ENCODE data around the gene LDB3. TPM values are rescaled to one million over a fixed set of nuclear protein-coding genes. Genes with fewer than 3 reads are reported as not detected.

LDB3 gene
- total and polyA plus RNA-seq, 7 experiments from 2014 or later: 0.13 to 0.32 TPM; not detected in 5

GRCh38 chr10:86646532-86646931, 21.8 kb upstream of the LDB3 start:
- H3K4me3 ChIP-seq (ENCODE audit: low read length): no peak overlapping the region
- Mint-ChIP-seq H3K4me3 (no peak overlapping the region), H3K36me3 (peaks cover 0 to 6% (median 0%) of the 10 kb centered on the region in 5 donors), H3K27me3 (peaks cover 0 to 11% (median 6%) of the 10 kb centered on the region in 5 donors), H3K9me3 (peaks cover 0 to 12% (median 5%) of the 10 kb centered on the region in 11 donors), H3K4me1 (peaks cover 0 to 13% (median 0%) of the 10 kb centered on the region in 7 donors), H3K27ac (no peak overlapping the region)
- no peak overlapping the region for H3K27ac ChIP-seq (ENCODE audit: low read depth, low read length)
- no peaks in the 10 kb centered on the region for H3K9me3 ChIP-seq (ENCODE audit: control insufficient read depth in 2 of 3, low read length in 3 of 3)
- CTCF ChIA-PET: no interaction called here
- H3K4me1 ChIP-seq (ENCODE audit: control insufficient read depth in 2 of 2, insufficient read depth in 2 of 2, low read length in 2 of 2): no peaks in the 10 kb centered on the region
- H3K36me3 ChIP-seq (ENCODE audit: control insufficient read depth in 2 of 3, insufficient read depth in 3 of 3, low read length in 3 of 3): no peaks in the 10 kb centered on the region
- intact Hi-C loops (cut with micrococcal nuclease): no loop called here
- H3K27me3 ChIP-seq (ENCODE audit: control insufficient read depth in 2 of 2, insufficient read depth in 2 of 2, low read length in 2 of 2): no peaks in the 10 kb centered on the region
- DNase-seq (no peak), ATAC-seq (no peak)
- POLR2A ChIA-PET: no interaction called here

- intact Hi-C loops (cut with micrococcal nuclease): no loop called here
- H3K4me3 Mint-ChIP-seq: no peak overlapping the region
- no peak for ATAC-seq
- peaks cover 0 to 2% (median 0%) of the 10 kb centered on the region in 5 donors for H3K36me3 Mint-ChIP-seq
- H3K27ac Mint-ChIP-seq: no peak overlapping the region
- ChIA-PET POLR2A (no interaction called here), CTCF (interaction anchor here (0.6 kb wide), 1 partner anchor 52 kb away, joined by 5 read pairs; no protein-coding TSS in a partner anchor)
- peaks cover 0 to 8% (median 1%) of the 10 kb centered on the region in 11 donors for H3K9me3 Mint-ChIP-seq
- peaks cover 0 to 13% (median 0%) of the 10 kb centered on the region in 7 donors for H3K4me1 Mint-ChIP-seq
- peaks cover 0 to 7% (median 2%) of the 10 kb centered on the region in 5 donors for H3K27me3 Mint-ChIP-seq
- Histone ChIP-seq H3K4me3 (ENCODE audit: low read length) (no peak overlapping the region), H3K27me3 (ENCODE audit: control insufficient read depth in 2 of 2, insufficient read depth in 2 of 2, low read length in 2 of 2) (no peaks in the 10 kb centered on the region), H3K9me3 (ENCODE audit: control insufficient read depth in 2 of 3, low read length in 3 of 3) (no peaks in the 10 kb centered on the region), H3K4me1 (ENCODE audit: control insufficient read depth in 2 of 2, insufficient read depth in 2 of 2, low read length in 2 of 2) (no peaks in the 10 kb centered on the region), H3K36me3 (ENCODE audit: control insufficient read depth in 2 of 3, insufficient read depth in 3 of 3, low read length in 3 of 3) (no peaks in the 10 kb centered on the region), H3K27ac (ENCODE audit: low read depth, low read length) (no peak overlapping the region)
- no peak for DNase-seq
Observed at GRCh38 chr10:86646933-86647332, 21.4 kb upstream of the LDB3 start.

- Histone ChIP-seq H3K27me3 (ENCODE audit: control insufficient read depth in 2 of 2, insufficient read depth in 2 of 2, low read length in 2 of 2) (no peaks in the 10 kb centered on the region), H3K36me3 (ENCODE audit: control insufficient read depth in 2 of 3, insufficient read depth in 3 of 3, low read length in 3 of 3) (no peaks in the 10 kb centered on the region), H3K9me3 (ENCODE audit: control insufficient read depth in 2 of 3, low read length in 3 of 3) (no peaks in the 10 kb centered on the region), H3K4me3 (ENCODE audit: low read length) (no peak overlapping the region), H3K27ac (ENCODE audit: low read depth, low read length) (no peak overlapping the region), H3K4me1 (ENCODE audit: control insufficient read depth in 2 of 2, insufficient read depth in 2 of 2, low read length in 2 of 2) (no peaks in the 10 kb centered on the region)
- Mint-ChIP-seq H3K27me3 (no peaks in the 10 kb centered on the region), H3K36me3 (no peaks in the 10 kb centered on the region), H3K4me3 (no peak overlapping the region), H3K4me1 (peaks cover 0 to 13% (median 0%) of the 10 kb centered on the region in 7 donors), H3K9me3 (peaks cover 0 to 2% (median 0%) of the 10 kb centered on the region in 11 donors), H3K27ac (no peak overlapping the region)
- ATAC-seq (no peak), DNase-seq (no peak)
- ChIA-PET CTCF (interaction anchor here (0.6 kb wide), 1 partner anchor 53 kb away, joined by 5 read pairs; no protein-coding TSS in a partner anchor), POLR2A (no interaction called here)
- intact Hi-C loops (cut with micrococcal nuclease): no loop called here
Observed at GRCh38 chr10:86647773-86648703, 20.3 kb upstream of the LDB3 start.

GRCh38 chr10:86648704-86649427, 19.4 kb upstream of the LDB3 start:
- Histone ChIP-seq H3K9me3 (ENCODE audit: control insufficient read depth in 2 of 3, low read length in 3 of 3) (no peaks in the 10 kb centered on the region), H3K27me3 (ENCODE audit: control insufficient read depth in 2 of 2, insufficient read depth in 2 of 2, low read length in 2 of 2) (no peaks in the 10 kb centered on the region), H3K4me1 (ENCODE audit: control insufficient read depth in 2 of 2, insufficient read depth in 2 of 2, low read length in 2 of 2) (no peaks in the 10 kb centered on the region), H3K36me3 (ENCODE audit: control insufficient read depth in 2 of 3, insufficient read depth in 3 of 3, low read length in 3 of 3) (no peaks in the 10 kb centered on the region), H3K4me3 (ENCODE audit: low read length) (no peak overlapping the region), H3K27ac (ENCODE audit: low read depth, low read length) (no peak overlapping the region)
- Mint-ChIP-seq H3K36me3 (no peaks in the 10 kb centered on the region), H3K27me3 (no peaks in the 10 kb centered on the region), H3K27ac (no peak overlapping the region), H3K9me3 (no peaks in the 10 kb centered on the region), H3K4me1 (peaks cover 0 to 5% (median 0%) of the 10 kb centered on the region in 7 donors), H3K4me3 (no peak overlapping the region)
- ATAC-seq (no peak), DNase-seq (no peak)
- intact Hi-C loops (cut with micrococcal nuclease): no loop called here
- ChIA-PET POLR2A (no interaction called here), CTCF (interaction anchor here (0.6 kb wide), 1 partner anchor 1418 kb away, joined by 4 read pairs; no protein-coding TSS in a partner anchor)

- ChIA-PET POLR2A (no interaction called here), CTCF (interaction anchor here (0.6 kb wide), 1 partner anchor 1418 kb away, joined by 4 read pairs; no protein-coding TSS in a partner anchor)
- no peak for ATAC-seq
- no peak overlapping the region for H3K4me3 ChIP-seq (ENCODE audit: low read length)
- no peaks in the 10 kb centered on the region for H3K9me3 Mint-ChIP-seq
- H3K27me3 ChIP-seq (ENCODE audit: control insufficient read depth in 2 of 2, insufficient read depth in 2 of 2, low read length in 2 of 2): no peaks in the 10 kb centered on the region
- no peaks in the 10 kb centered on the region for H3K36me3 ChIP-seq (ENCODE audit: control insufficient read depth in 2 of 3, insufficient read depth in 3 of 3, low read length in 3 of 3)
- no peaks in the 10 kb centered on the region for H3K4me1 ChIP-seq (ENCODE audit: control insufficient read depth in 2 of 2, insufficient read depth in 2 of 2, low read length in 2 of 2)
- H3K4me3 Mint-ChIP-seq: no peak overlapping the region
- no peaks in the 10 kb centered on the region for H3K9me3 ChIP-seq (ENCODE audit: control insufficient read depth in 2 of 3, low read length in 3 of 3)
- no peak overlapping the region for H3K27ac ChIP-seq (ENCODE audit: low read depth, low read length)
- H3K27me3 Mint-ChIP-seq: no peaks in the 10 kb centered on the region
- peaks cover 0 to 5% (median 0%) of the 10 kb centered on the region in 7 donors for H3K4me1 Mint-ChIP-seq
- intact Hi-C loops (cut with micrococcal nuclease): no loop called here
- no peak for DNase-seq
- H3K36me3 Mint-ChIP-seq: no peaks in the 10 kb centered on the region
- H3K27ac Mint-ChIP-seq: no peak overlapping the region
Observed at GRCh38 chr10:86649471-86650150, 18.7 kb upstream of the LDB3 start.

- Mint-ChIP-seq H3K9me3 (no peaks in the 10 kb centered on the region), H3K27ac (no peak overlapping the region)
- DNase-seq: peak in 1 of 9 donors; percentile 13
Observed at GRCh38 chr10:86650151-86650550, 18.2 kb upstream of the LDB3 start.

More at GRCh38 chr10:86650151-86650550, 18.2 kb upstream of the LDB3 start:
- H3K4me1 Mint-ChIP-seq: peaks cover 0 to 5% (median 0%) of the 10 kb centered on the region in 7 donors
- Histone ChIP-seq H3K4me1 (ENCODE audit: control insufficient read depth in 2 of 2, insufficient read depth in 2 of 2, low read length in 2 of 2) (no peaks in the 10 kb centered on the region), H3K36me3 (ENCODE audit: control insufficient read depth in 2 of 3, insufficient read depth in 3 of 3, low read length in 3 of 3) (no peaks in the 10 kb centered on the region), H3K4me3 (ENCODE audit: low read length) (no peak overlapping the region), H3K9me3 (ENCODE audit: control insufficient read depth in 2 of 3, low read length in 3 of 3) (no peaks in the 10 kb centered on the region), H3K27ac (ENCODE audit: low read depth, low read length) (no peak overlapping the region), H3K27me3 (ENCODE audit: control insufficient read depth in 2 of 2, insufficient read depth in 2 of 2, low read length in 2 of 2) (no peaks in the 10 kb centered on the region)
- H3K36me3 Mint-ChIP-seq: no peaks in the 10 kb centered on the region
- CTCF ChIA-PET: no interaction called here
- no peak for ATAC-seq
- no peaks in the 10 kb centered on the region for H3K27me3 Mint-ChIP-seq
- POLR2A ChIA-PET: no interaction called here
- intact Hi-C loops (cut with micrococcal nuclease): no loop called here
- H3K4me3 Mint-ChIP-seq: no peak overlapping the region
